ENCODE data around the gene TEX19.
A peak's percentile ranks its signal among the peaks of the same experiment; 100 is the strongest.

The TEX19 gene

GRCh38 chr17:82361885-82362633 is 3.0 kb downstream of the TEX19 start:
- Mint-ChIP-seq H3K27me3 (ENCODE audit: low read depth, poor library complexity) (peaks cover 24% of the 10 kb centered on the region), H3K27ac (no peak overlapping the region), H3K4me3 (no peak overlapping the region), H3K9me3 (no peaks in the 10 kb centered on the region), H3K4me1 (peaks cover 34% of the 10 kb centered on the region), H3K36me3 (ENCODE audit: low read depth) (no peaks in the 10 kb centered on the region)
- TF ChIP-seq, protein P1, sequence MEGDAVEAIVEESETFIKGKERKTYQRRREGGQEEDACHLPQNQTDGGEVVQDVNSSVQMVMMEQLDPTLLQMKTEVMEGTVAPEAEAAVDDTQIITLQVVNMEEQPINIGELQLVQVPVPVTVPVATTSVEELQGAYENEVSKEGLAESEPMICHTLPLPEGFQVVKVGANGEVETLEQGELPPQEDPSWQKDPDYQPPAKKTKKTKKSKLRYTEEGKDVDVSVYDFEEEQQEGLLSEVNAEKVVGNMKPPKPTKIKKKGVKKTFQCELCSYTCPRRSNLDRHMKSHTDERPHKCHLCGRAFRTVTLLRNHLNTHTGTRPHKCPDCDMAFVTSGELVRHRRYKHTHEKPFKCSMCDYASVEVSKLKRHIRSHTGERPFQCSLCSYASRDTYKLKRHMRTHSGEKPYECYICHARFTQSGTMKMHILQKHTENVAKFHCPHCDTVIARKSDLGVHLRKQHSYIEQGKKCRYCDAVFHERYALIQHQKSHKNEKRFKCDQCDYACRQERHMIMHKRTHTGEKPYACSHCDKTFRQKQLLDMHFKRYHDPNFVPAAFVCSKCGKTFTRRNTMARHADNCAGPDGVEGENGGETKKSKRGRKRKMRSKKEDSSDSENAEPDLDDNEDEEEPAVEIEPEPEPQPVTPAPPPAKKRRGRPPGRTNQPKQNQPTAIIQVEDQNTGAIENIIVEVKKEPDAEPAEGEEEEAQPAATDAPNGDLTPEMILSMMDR (IDR thresholded peaks at IDR 0.05) = no peak
- DNase-seq = no peak

GRCh38 chr17:82365606-82366295 is 6.7 kb downstream of the TEX19 start:
- H3K27me3 Mint-ChIP-seq (ENCODE audit: low read depth, poor library complexity) = peaks cover 24% of the 10 kb centered on the region
- H3K4me1 Mint-ChIP-seq = peaks cover 45% of the 10 kb centered on the region
- TF ChIP-seq, protein P1 (IDR thresholded peaks at IDR 0.05) = no peak
- DNase-seq = no peak
- H3K36me3 Mint-ChIP-seq (ENCODE audit: low read depth) = peaks cover 4% of the 10 kb centered on the region
- peak overlapping the region; percentile 22 for H3K4me3 Mint-ChIP-seq
- H3K9me3 Mint-ChIP-seq = peaks cover 8% of the 10 kb centered on the region
- H3K27ac Mint-ChIP-seq = no peak overlapping the region

GRCh38 chr17:82366749-82367148 is 7.7 kb downstream of the TEX19 start:
- peaks cover 26% of the 10 kb centered on the region for H3K27me3 Mint-ChIP-seq (ENCODE audit: low read depth, poor library complexity)
- peaks cover 8% of the 10 kb centered on the region for H3K9me3 Mint-ChIP-seq
- DNase-seq = no peak
- peaks cover 4% of the 10 kb centered on the region for H3K36me3 Mint-ChIP-seq (ENCODE audit: low read depth)
- peak overlapping the region; percentile 68 for H3K4me3 Mint-ChIP-seq
- H3K4me1 Mint-ChIP-seq = peaks cover 49% of the 10 kb centered on the region
- H3K27ac Mint-ChIP-seq = no peak overlapping the region
- TF ChIP-seq, protein P1 (IDR thresholded peaks at IDR 0.05) = no peak

DNA sequence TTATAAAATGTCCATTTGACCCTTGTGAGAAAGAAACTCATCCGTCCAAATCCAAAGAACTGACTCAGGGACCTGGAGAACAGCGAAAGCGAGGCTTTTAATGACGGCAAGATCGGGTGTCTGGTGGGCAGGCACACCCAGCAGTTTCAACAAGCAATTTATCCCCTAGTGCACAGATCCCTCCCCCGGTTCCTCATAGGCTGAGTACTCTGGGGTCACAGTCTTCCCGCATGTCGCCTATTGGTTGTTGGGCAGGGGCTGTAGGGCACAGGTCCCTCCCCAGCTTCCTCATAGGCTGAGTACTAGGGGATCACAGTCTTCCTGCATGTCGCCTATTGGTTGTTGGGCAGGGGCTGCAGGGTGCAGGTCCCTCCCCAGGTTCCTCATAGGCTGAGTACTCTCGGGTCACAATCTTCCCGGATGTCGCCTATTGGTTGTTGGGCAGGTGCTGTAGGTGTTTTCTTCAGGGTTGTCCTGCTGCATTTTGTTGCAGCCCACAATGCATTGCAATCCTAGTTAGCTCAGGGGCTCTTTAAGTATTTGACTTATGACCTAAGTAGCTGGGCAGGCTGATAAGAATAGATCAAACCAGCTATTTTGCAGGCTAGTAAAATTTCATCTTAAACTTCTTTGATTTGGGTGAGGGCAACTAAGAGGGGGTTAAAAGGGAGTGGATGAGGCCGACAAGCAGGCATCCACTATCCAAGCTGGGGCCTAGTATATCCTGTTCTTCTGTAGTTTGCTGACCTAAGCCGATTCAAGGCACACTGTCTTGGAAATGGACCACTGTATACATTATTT is 8.9 kb downstream of the TEX19 start:
- Mint-ChIP-seq H3K27me3 (ENCODE audit: low read depth, poor library complexity) (peaks cover 21% of the 10 kb centered on the region), H3K27ac (peak overlapping the region; percentile 86), H3K4me3 (peak overlapping the region; percentile 68), H3K4me1 (peaks cover 55% of the 10 kb centered on the region), H3K36me3 (ENCODE audit: low read depth) (peaks cover 4% of the 10 kb centered on the region), H3K9me3 (peaks cover 8% of the 10 kb centered on the region)
- TF ChIP-seq, protein P1 (IDR thresholded peaks at IDR 0.05) = no peak
- peak; percentile 39 for DNase-seq

DNA sequence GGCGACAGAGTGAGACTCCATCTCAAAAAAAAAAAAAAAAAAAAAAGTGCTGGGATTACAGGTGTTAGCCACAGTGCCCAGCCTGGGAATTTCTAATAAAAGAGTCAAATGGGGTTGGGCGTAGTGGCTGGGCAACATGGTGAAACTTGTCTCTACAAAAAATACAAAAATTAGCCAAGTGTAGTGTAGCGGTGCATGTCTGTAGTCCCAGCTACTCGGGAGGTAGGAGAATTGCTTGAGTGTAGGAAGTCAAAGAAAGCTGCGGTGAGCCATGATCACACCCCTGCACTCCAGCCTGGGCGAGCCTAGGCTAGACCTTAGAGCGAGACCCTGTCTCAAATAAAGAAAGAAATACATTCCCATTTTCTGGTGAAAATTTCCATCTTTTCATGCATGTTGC is 10.2 kb downstream of the TEX19 start:
- Mint-ChIP-seq H3K36me3 (ENCODE audit: low read depth) (peaks cover 4% of the 10 kb centered on the region), H3K4me3 (no peak overlapping the region), H3K27me3 (ENCODE audit: low read depth, poor library complexity) (peaks cover 25% of the 10 kb centered on the region), H3K27ac (no peak overlapping the region), H3K4me1 (peaks cover 55% of the 10 kb centered on the region), H3K9me3 (peaks cover 8% of the 10 kb centered on the region)
- DNase-seq = no peak
- TF ChIP-seq, protein P1 (IDR thresholded peaks at IDR 0.05) = no peak

All from nephron progenitor cell (in vitro differentiated cells).